HEK293T (cell line): Measurements from ENCODE around the gene PAQR3.

Experiments used
- CTCF ChIA-PET: fragments of 350-600 bp; formaldehyde crosslinking; extraction: SDS; loops from one replicate; lab custom pipeline; 2021; ENCODE audit warnings: antibody characterized with exemption, inconsistent platforms; lab: Yijun Ruan, JAX
- POLR2A ChIA-PET: fragments of 350-600 bp; formaldehyde crosslinking; extraction: SDS; loops from one replicate; lab custom pipeline; 2020; ENCODE audit warnings: antibody characterized with exemption, inconsistent platforms; lab: Yijun Ruan, JAX
- DNase-seq: peaks from one replicate; pipeline ENCODE4 v3.0.0; 2012; ENCODE audit warnings: mixed read lengths; ENCODE audit errors: extremely low spot score
- ARNT ChIP-seq: fragments of 450-650 bp; IDR thresholded peaks from 2 replicates; pipeline ENCODE4 v1.6.1; 2017; ENCODE audit warnings: mild to moderate bottlenecking
- BHLHE40 ChIP-seq: fragments of 450-650 bp; IDR thresholded peaks from 2 replicates; pipeline ENCODE4 v1.6.1; 2016; ENCODE audit warnings: mild to moderate bottlenecking, moderate library complexity, borderline replicate concordance
- CTBP1 ChIP-seq: fragments of 450-650 bp; IDR thresholded peaks from 2 replicates; pipeline ENCODE4 v1.6.1; 2016; ENCODE audit warnings: borderline replicate concordance
- ELF4 ChIP-seq: fragments of 450-650 bp; IDR thresholded peaks from 2 replicates; pipeline ENCODE4 v1.6.1; 2017; ENCODE audit warnings: antibody characterized with exemption
- FOXA1 ChIP-seq: fragments of 450-650 bp; IDR thresholded peaks from 2 replicates; pipeline ENCODE4 v1.6.1; 2016; ENCODE audit warnings: mild to moderate bottlenecking
- FOXK2 ChIP-seq: fragments of 450-650 bp; IDR thresholded peaks from 2 replicates; pipeline ENCODE4 v1.6.1; 2016; ENCODE audit warnings: mild to moderate bottlenecking
- FOXM1 ChIP-seq: fragments of 450-650 bp; IDR thresholded peaks from 2 replicates; pipeline ENCODE4 v1.6.1; 2017; ENCODE audit warnings: mild to moderate bottlenecking, borderline replicate concordance
- HDGF ChIP-seq: fragments of 450-650 bp; IDR thresholded peaks from 2 replicates; pipeline ENCODE4 v1.6.1; 2017; ENCODE audit warnings: antibody characterized with exemption, borderline replicate concordance
- L3MBTL2 ChIP-seq: fragments of 450-650 bp; conservative IDR thresholded peaks from 2 replicates; pipeline ENCODE4 v1.6.1; 2016; ENCODE audit warnings: mild to moderate bottlenecking
- LEF1 ChIP-seq: fragments of 450-650 bp; IDR thresholded peaks from 2 replicates; pipeline ENCODE4 v1.6.1; 2017; ENCODE audit warnings: mild to moderate bottlenecking, borderline replicate concordance
- NFRKB ChIP-seq: fragments of 450-650 bp; IDR thresholded peaks from 2 replicates; pipeline ENCODE4 v1.6.1; 2016; ENCODE audit warnings: mild to moderate bottlenecking, moderate library complexity
- SP1 ChIP-seq: fragments of 450-650 bp; IDR thresholded peaks from 2 replicates; pipeline ENCODE4 v1.6.1; 2017
- SUZ12 ChIP-seq: fragments of 450-650 bp; IDR thresholded peaks from 2 replicates; pipeline ENCODE4 v1.6.1; 2016; ENCODE audit warnings: mild to moderate bottlenecking
- TARDBP ChIP-seq: fragments of 450-650 bp; IDR thresholded peaks from 2 replicates; pipeline ENCODE4 v1.6.1; 2016
- ZNF384 ChIP-seq: fragments of 450-650 bp; IDR thresholded peaks from 2 replicates; pipeline ENCODE4 v1.6.1; 2016
- TF ChIP-seq, protein P1 (sequence below): fragments of 450-650 bp; IDR thresholded peaks from 2 replicates; pipeline ENCODE4 v1.6.1; 2016

Gene PAQR3

DNA sequence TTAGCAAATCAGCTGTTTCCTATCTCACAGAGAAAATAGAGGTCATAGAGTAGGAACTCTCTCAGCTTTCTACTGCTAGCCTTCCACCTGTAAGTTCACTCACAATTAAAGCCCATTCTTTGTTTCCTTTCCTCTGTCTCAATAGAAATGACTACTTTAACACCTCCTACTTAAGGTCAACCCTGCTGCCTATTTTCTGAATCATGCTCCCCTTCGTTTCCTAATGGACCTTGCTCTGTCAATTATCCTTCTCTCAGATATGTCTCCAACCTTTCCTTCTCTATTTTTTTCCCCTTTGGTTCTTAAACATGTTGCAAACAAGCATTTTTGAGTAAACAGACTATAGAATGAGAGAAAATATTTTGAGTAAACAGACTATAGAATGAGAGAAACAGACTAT, 5.1 kb upstream of the PAQR3 start:
- DNase-seq: no peak
- CTCF ChIA-PET: no interaction called here
- POLR2A ChIA-PET: no interaction called here
- TF ChIP-seq BHLHE40 (no peak), L3MBTL2 (no peak), FOXA1 (no peak), LEF1 (no peak), SUZ12 (no peak), ELF4 (no peak), FOXK2 (no peak), NFRKB (no peak), HDGF (no peak), CTBP1 (no peak), SP1 (no peak), FOXM1 (no peak), ZNF384 (no peak), ARNT (no peak), TARDBP (no peak)
- TF ChIP-seq, protein P1, sequence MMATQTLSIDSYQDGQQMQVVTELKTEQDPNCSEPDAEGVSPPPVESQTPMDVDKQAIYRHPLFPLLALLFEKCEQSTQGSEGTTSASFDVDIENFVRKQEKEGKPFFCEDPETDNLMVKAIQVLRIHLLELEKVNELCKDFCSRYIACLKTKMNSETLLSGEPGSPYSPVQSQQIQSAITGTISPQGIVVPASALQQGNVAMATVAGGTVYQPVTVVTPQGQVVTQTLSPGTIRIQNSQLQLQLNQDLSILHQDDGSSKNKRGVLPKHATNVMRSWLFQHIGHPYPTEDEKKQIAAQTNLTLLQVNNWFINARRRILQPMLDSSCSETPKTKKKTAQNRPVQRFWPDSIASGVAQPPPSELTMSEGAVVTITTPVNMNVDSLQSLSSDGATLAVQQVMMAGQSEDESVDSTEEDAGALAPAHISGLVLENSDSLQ: no peak

DNA sequence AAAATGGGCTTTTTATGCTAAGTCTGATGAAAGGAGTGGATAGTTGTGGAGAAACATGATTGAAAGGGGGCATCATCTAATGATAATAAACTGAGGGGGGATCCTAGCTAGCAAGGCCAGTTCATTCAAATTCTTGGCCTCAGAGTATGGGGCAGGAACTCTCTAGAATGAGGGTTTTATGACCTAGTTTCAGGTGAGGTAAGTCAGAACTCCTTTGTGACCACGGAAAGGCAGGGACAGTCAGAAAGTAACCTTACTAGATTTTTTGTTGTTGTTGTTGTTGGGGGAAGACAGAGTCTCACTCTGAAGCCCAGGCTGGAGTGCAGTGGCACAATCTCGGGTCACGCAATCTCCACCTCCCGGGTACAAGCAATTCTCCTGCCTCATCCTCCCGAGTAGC, 1.5 kb upstream of the PAQR3 start:
- ChIA-PET CTCF (no interaction called here), POLR2A (no interaction called here)
- DNase-seq: no peak
- TF ChIP-seq LEF1 (no peak), ARNT (no peak), ZNF384 (no peak), TARDBP (no peak), HDGF (no peak)

DNA sequence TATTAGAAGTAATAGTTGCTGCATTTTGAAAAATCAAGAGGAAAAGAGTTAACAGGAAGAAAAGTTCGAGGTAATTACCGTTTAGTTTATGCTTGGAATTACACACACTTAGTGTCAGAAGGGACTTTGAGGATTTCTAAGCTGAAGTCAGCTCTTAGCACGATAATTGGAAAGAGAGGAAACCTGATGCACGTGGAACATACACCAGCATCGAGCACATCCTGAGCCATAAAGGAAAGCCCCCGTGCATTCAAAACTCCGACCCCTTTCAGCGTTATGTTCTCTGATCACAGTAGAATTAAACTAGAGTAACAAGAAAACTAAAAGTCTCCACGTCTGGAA, 400 bp upstream of the PAQR3 start:
- ChIA-PET CTCF (interaction anchor here (0.6 kb wide), 1 partner anchor 232 kb away, joined by 3 read pairs; no protein-coding TSS in a partner anchor), POLR2A (interaction anchor here (1.0 to 1.6 kb wide), 3 partner anchors 30 to 1215 kb away, joined by 3 to 6 read pairs (median 3); no protein-coding TSS in a partner anchor)
- peak; percentile 70 for TF ChIP-seq L3MBTL2
- TF ChIP-seq LEF1: no peak
- no peak for TF ChIP-seq FOXK2
- no peak for DNase-seq

DNA sequence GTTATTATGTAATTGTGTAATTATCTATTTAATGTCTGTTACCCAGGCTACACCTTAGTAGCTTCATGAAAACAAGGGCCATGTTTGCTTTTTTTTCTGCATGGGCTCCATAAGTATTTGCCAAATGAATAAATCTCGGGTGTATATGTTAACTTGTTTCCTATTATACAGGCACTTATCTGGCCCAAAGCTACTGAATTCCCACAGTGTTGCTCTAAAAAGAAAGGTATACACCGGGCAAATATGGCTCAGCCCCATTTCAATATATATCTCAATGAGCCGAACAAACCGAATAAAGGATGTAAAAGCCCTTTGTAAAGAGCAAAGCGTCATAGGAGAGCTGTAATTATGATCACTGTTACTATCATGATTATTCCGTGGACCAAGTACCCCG, 767 bp downstream of the PAQR3 start:
- CTCF ChIA-PET: interaction anchor here (0.7 to 1.2 kb wide), 2 partner anchors 14 to 248 kb away, joined by 3 read pairs; no protein-coding TSS in a partner anchor
- TF ChIP-seq ARNT: no peak
- TF ChIP-seq, protein P1: no peak
- no peak for TF ChIP-seq HDGF
- TF ChIP-seq L3MBTL2: no peak
- no peak for TF ChIP-seq FOXM1
- no peak for TF ChIP-seq FOXK2
- no peak for TF ChIP-seq SUZ12
- TF ChIP-seq LEF1: no peak
- TF ChIP-seq NFRKB: no peak
- no peak for TF ChIP-seq TARDBP
- no peak for TF ChIP-seq BHLHE40
- no peak for TF ChIP-seq SP1
- TF ChIP-seq ELF4: no peak
- TF ChIP-seq FOXA1: no peak
- TF ChIP-seq ZNF384: no peak
- no peak for TF ChIP-seq CTBP1
- POLR2A ChIA-PET: interaction anchor here (1.0 to 1.6 kb wide), 2 partner anchors 29 to 740 kb away, joined by 3 to 6 read pairs; no protein-coding TSS in a partner anchor
- DNase-seq: no peak

DNA sequence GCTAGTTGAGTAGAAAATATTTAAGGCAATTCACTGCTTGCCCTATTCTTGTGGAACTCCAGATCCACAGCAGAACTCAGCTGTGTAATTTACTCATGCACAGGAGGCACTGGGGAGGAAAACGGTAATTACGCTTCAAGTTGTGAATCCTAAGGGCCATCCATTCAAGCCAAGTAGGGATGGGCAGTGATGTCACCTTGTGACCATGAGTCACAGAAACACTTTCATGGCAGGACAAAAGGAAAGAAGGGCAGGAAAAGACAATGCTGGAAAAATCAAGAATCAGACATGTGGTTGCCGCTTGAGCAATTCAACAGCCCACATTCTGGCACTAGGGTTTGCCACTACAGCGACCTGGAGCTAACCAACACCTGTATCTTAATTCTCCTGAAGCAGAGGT, 1.4 kb downstream of the PAQR3 start:
- DNase-seq: no peak
- ChIA-PET POLR2A (interaction anchor here (1.6 kb wide), 1 partner anchor 741 kb away, joined by 6 read pairs; no protein-coding TSS in a partner anchor), CTCF (interaction anchor here (0.7 to 1.2 kb wide), 2 partner anchors 15 to 247 kb away, joined by 3 read pairs; no protein-coding TSS in a partner anchor)
- TF ChIP-seq HDGF: no peak
- no peak for TF ChIP-seq FOXM1
- TF ChIP-seq TARDBP: no peak
- no peak for TF ChIP-seq CTBP1
- TF ChIP-seq ELF4: no peak

DNA sequence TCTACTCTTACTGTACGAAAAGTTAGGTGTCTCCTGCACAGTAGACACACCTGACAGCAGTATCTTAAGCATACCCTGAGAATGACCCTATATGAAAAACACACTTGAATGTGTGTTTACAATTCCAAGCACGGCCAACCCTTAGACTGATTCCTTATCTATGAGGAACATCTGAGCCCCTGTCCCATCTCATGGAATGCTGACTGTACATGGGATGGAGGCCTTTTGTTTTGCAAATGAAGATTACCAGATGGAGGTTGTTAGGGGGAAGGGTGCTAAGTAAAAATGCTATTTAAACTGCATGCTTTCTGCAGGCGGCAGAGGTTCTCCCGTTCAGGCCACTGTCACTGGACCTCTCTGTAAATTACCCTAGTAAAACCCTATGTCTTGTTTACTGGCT, 2.2 kb downstream of the PAQR3 start:
- ChIA-PET POLR2A (no interaction called here), CTCF (no interaction called here)
- TF ChIP-seq SP1 (no peak), FOXA1 (no peak), BHLHE40 (no peak), FOXM1 (no peak), L3MBTL2 (no peak), FOXK2 (no peak), ARNT (no peak), ZNF384 (no peak), ELF4 (no peak), SUZ12 (no peak), LEF1 (no peak), NFRKB (no peak)
- TF ChIP-seq, protein P1: no peak
- DNase-seq: no peak

DNA sequence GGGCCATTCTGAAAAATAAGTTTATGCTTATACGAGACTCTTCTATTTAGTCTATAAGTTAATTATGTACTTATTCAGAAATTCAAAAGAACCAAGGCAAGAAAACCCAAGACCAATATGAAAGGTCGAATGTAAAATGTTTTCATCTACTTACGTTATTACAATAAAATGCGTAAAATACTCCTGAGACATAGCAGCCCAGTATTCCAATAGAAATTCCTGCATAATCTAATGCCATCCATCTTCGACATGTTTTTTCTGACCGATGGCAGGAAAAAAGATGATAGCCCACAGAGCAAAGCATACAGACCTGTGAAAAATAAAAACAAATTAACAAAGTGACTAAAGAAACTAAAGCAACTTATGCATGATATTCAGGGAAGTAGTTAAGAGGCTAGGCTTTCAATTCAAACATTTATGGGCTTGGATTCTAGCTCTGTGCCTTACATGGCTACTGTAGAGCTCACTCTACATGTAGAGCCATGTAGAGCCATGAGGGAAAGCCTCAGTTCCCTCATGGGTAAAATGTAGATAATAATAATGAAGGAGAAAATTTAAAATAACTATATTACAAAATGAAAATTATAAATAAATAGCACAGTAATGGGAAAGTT, 9.1 kb downstream of the PAQR3 start:
- CTCF ChIA-PET: no interaction called here
- no peak for DNase-seq
- POLR2A ChIA-PET: no interaction called here
- no peak for TF ChIP-seq FOXM1
- no peak for TF ChIP-seq FOXA1
- TF ChIP-seq FOXK2: no peak
- TF ChIP-seq CTBP1: no peak
- TF ChIP-seq NFRKB: no peak
- no peak for TF ChIP-seq ZNF384
- TF ChIP-seq, protein P1: no peak
- TF ChIP-seq ELF4: no peak
- no peak for TF ChIP-seq SUZ12
